K562 (cell line): ENCODE results near the gene DNA2. TPM values are rescaled to one million over a fixed set of nuclear protein-coding genes. Genes with fewer than 3 reads are reported as not detected.

Experiments
- ATAC-seq: fragments of 200-7000 bp; cut with Tn5 transposase; 3 replicates; pipeline ENCODE4 v1.9.1; 2020; ENCODE audit warnings: moderate library complexity
- BruUV-seq: library from RNA; stranded (reverse); fragments of 400-500 nt; replicated peaks from 2 replicates; lab custom pipeline; 2021; lab: Mats Ljungman, UMichigan
- CTCF ChIA-PET: fragments of 300-600 bp; formaldehyde crosslinking; extraction: SDS; loops from one replicate; lab custom pipeline; 2021; ENCODE audit warnings: low intra/inter-chr PET ratio; lab: Yijun Ruan, JAX
- POLR2A ChIA-PET: fragments of 300-600, 350-650 bp; sonication (Branson Sonifier 250); formaldehyde crosslinking; extraction: SDS; loops from one replicate; lab custom pipeline; 2021; ENCODE audit warnings: antibody characterized with exemption, inconsistent platforms; lab: Yijun Ruan, JAX
- DNase-seq, 4 experiments: peaks; one replicate each; pipeline versions ENCODE4 v3.0.0 to v3.0.0-alpha.2; 2011 to 2018; ENCODE audit warnings: low spot score in 3 of 4, mixed read lengths in 3 of 4; ENCODE audit errors: extremely low read depth in 1 of 4
- FAIRE-seq: peaks from 2 replicates; lab custom pipeline; 2011; peaks lifted over from hg19 to GRCh38; lab: Jason Lieb, UNC
- H2AFZ ChIP-seq: 2 replicates; pipeline ENCODE4 v1.6.0; 2011; ENCODE audit warnings: low read depth, low read length, control low read depth, inconsistent platforms
- H3K27ac ChIP-seq: fragments of 200-600 bp; 3 replicates; pipeline ENCODE4 v1.8.0; 2011; ENCODE audit warnings: low read depth, mild to moderate bottlenecking, control low read depth, inconsistent platforms, low read length, moderate library complexity, mixed read lengths; ENCODE audit errors: extremely low read depth
- H3K27me3 ChIP-seq, 2 experiments: fragments of 300-600 bp in 1 of 2; 2 replicates in 1 of 2; 3 replicates in 1 of 2; pipeline versions ENCODE4 v1.6.0 to v1.8.0; 2011; ENCODE audit warnings: inconsistent platforms in 2 of 2, low read length in 2 of 2, mild to moderate bottlenecking in 1 of 2, mixed read lengths in 1 of 2, moderate library complexity in 1 of 2; ENCODE audit not compliant: control insufficient read depth in 2 of 2, insufficient read depth in 2 of 2
- H3K36me3 ChIP-seq: fragments of 300-600 bp; 3 replicates; pipeline ENCODE4 v1.8.0; 2011; ENCODE audit warnings: mild to moderate bottlenecking, low read length, inconsistent platforms; ENCODE audit not compliant: control insufficient read depth, insufficient read depth
- H3K4me1 ChIP-seq, 2 experiments: fragments of 200-600 bp in 1 of 2; replicated peaks in 1 of 2; 2 replicates in 1 of 2; 3 replicates in 1 of 2; pipeline versions ENCODE4 v1.5.1 to v1.8.0; 2011; ENCODE audit warnings: inconsistent platforms in 2 of 2, low read length in 2 of 2, mild to moderate bottlenecking in 1 of 2, mixed read lengths in 1 of 2, moderate library complexity in 1 of 2; ENCODE audit not compliant: control insufficient read depth in 2 of 2, insufficient read depth in 2 of 2
- H3K4me2 ChIP-seq: 2 replicates; pipeline ENCODE4 v1.6.1; 2011; ENCODE audit warnings: low read length, control low read depth, inconsistent platforms, mixed read lengths; ENCODE audit not compliant: insufficient read depth
- H3K4me3 ChIP-seq: fragments of 200-600 bp; sonication (generic), shearing (Covaris generic); 2 replicates; pipeline ENCODE4 v1.5.1; 2016; ENCODE audit warnings: control low read depth, inconsistent platforms
- H3K79me2 ChIP-seq: fragments of 200-600 bp; 3 replicates; pipeline ENCODE4 v1.8.0; 2011; ENCODE audit warnings: low read length, inconsistent platforms; ENCODE audit not compliant: control insufficient read depth, insufficient read depth
- H3K9ac ChIP-seq, 2 experiments: 2 replicates each; pipeline versions ENCODE4 v1.6.0 to v1.6.1; 2011; ENCODE audit warnings: low read depth in 2 of 2, low read length in 2 of 2, control low read depth in 1 of 2, inconsistent platforms in 1 of 2, mild to moderate bottlenecking in 1 of 2, mixed read lengths in 1 of 2; ENCODE audit not compliant: insufficient read depth in 1 of 2
- H3K9me1 ChIP-seq: one replicate; pipeline ENCODE4 v1.6.0; 2011; ENCODE audit warnings: inconsistent platforms, mild to moderate bottlenecking, low read length, moderate library complexity; ENCODE audit not compliant: control insufficient read depth, insufficient read depth
- H3K9me3 ChIP-seq: replicated peaks from 2 replicates; pipeline ENCODE4 v1.5.1; 2011; ENCODE audit warnings: low read depth, low read length, inconsistent platforms; ENCODE audit not compliant: control insufficient read depth, insufficient read depth
- H4K20me1 ChIP-seq: replicated peaks from 2 replicates; pipeline ENCODE4 v1.6.1; 2011; ENCODE audit warnings: low read length, inconsistent platforms, mixed read lengths; ENCODE audit not compliant: control insufficient read depth, insufficient read depth
- CREB3 ChIP-seq: fragments of 450-650 bp; conservative IDR thresholded peaks from 2 replicates; pipeline ENCODE4 v1.6.1; 2016; ENCODE audit warnings: missing genetic modification characterization, low read depth, mild to moderate bottlenecking, missing compliant biosample characterization, moderate library complexity
- HMBOX1 ChIP-seq: sonication (generic); IDR thresholded peaks from 2 replicates; pipeline ENCODE4 v1.6.1; 2016
- SNAPC5 ChIP-seq: fragments of 250-450 bp; sonication (Bioruptor Pico); IDR thresholded peaks from 2 replicates; pipeline ENCODE4 v1.8.0; 2021; ENCODE audit warnings: moderate library complexity, mild to moderate bottlenecking, inconsistent platforms
- TCF7 ChIP-seq: sonication (generic); IDR thresholded peaks from 2 replicates; pipeline ENCODE4 v1.6.1; 2016; ENCODE audit warnings: antibody characterized with exemption, borderline replicate concordance
- ZNF699 ChIP-seq: fragments of 250-450 bp; sonication (Bioruptor Pico); IDR thresholded peaks from 2 replicates; pipeline ENCODE4 v1.8.0; 2021; ENCODE audit warnings: mild to moderate bottlenecking, moderate library complexity; ENCODE audit not compliant: insufficient replicate concordance
- WGBS: fragments of 100-300 bp; shearing (Covaris generic); methylation state at CpG from one replicate; pipeline ENCODE4 v1.1.6; 2016; ENCODE audit warnings: low coverage, mixed read lengths; ENCODE audit not compliant: insufficient coverage; ENCODE audit errors: missing lambda C conversion rate; 5-methylcytosine and 5-hydroxymethylcytosine counted together
- in situ Hi-C: fragments of 300-500 bp; cut with MboI; formaldehyde crosslinking; loops from 4 replicates; pipeline ENCODE4 v1.15.0; 2018; ENCODE audit warnings: inconsistent platforms, mixed read lengths
- intact Hi-C: fragments of 100-400 bp; cut with micrococcal nuclease; formaldehyde crosslinking; loops from 2 replicates; pipeline ENCODE4 v1.14.2; 2022
- polyA plus RNA-seq, 8 experiments: library from polyadenylated mRNA; depleted of rRNA in 4 of 8; stranded (reverse) in 5 of 8; unstranded in 3 of 8; fragments of >200 nt; fragmentation: Nextera tagmentation in 2 of 8; fragmentation: Illumina TruSeq in 1 of 8; extraction: Ambion mirVana in 2 of 8; extraction: Trizol in 1 of 8; gene quantifications; 2 replicates each; pipeline versions ENCODE4 v1.2.1 to v1.2.3, GENCODE V29; 2011 to 2014; ENCODE audit warnings: inconsistent platforms in 1 of 8, missing spikeins in 1 of 8
- total RNA-seq, 7 experiments: library from RNA; depleted of rRNA in 6 of 7; stranded (reverse); fragments of >200 nt in 6 of 7; fragmentation: Illumina TruSeq in 2 of 7; extraction: Trizol in 2 of 7; gene quantifications; 2 replicates each; pipeline versions ENCODE4 v1.2.1 to v1.2.3, GENCODE V29; 2011 to 2021; ENCODE audit warnings: low replicate concordance in 1 of 7

Gene DNA2
- total and polyA plus RNA-seq, 9 of the 15 experiments (the other 6 are each of a cell fraction or from before 2014, with no cell fraction given) = 24.6 to 51.4 (median 40.8) TPM

- TF ChIP-seq CREB3 (tag) (no peak), TCF7 (no peak), SNAPC5 (no peak), ZNF699 (CRISPR knock-in tag) (no peak)
Measured at GRCh38 chr10:68367121-68367520, 104.7 kb downstream of the DNA2 start (continued).

- Histone ChIP-seq H3K9ac (no peak overlapping the region), H4K20me1 (no peaks in the 10 kb centered on the region), H3K4me3 (no peak overlapping the region), H2AFZ (no peak overlapping the region), H3K36me3 (peaks cover 30% of the 10 kb centered on the region; the same call in 2 of the 3 replicates), H3K9me1 (no peaks in the 10 kb centered on the region), H3K27me3 (no peaks in the 10 kb centered on the region), H3K27ac (no peak overlapping the region), H3K79me2 (no peaks in the 10 kb centered on the region), H3K4me1 (no peaks in the 10 kb centered on the region), H3K9me3 (no peaks in the 10 kb centered on the region), H3K4me2 (no peak overlapping the region)
- no peak for DNase-seq
- intact Hi-C loops (no loop called here), in situ Hi-C loops (no loop called here)
- no peak for ATAC-seq
- FAIRE-seq = no peak
- POLR2A ChIA-PET = interaction anchor here (0.9 kb wide), 1 partner anchor 474 kb away, joined by 3 read pairs; no protein-coding TSS in a partner anchor
- BruUV-seq = no TSS peak
- CTCF ChIA-PET = no interaction called here
- WGBS = 95% methylated on average over 5 of the region's 5 CpGs
- TF ChIP-seq HMBOX1 = no peak
Measured at GRCh38 chr10:68366600-68366999, 105.2 kb downstream of the DNA2 start.
